Panc1 (cell line): ENCODE measurements around the gene RND1. TPM values are rescaled to one million over a fixed set of nuclear protein-coding genes. Genes with fewer than 3 reads are reported as not detected.

Experiments
- ATAC-seq: fragments of 200-7000 bp; cut with Tn5 transposase; 2 replicates; pipeline ENCODE4 v1.9.1; 2020; ENCODE audit warnings: mild to moderate bottlenecking, moderate library complexity
- BruUV-seq: library from RNA; stranded (reverse); fragments of 400-500 nt; replicated peaks from 2 replicates; lab custom pipeline; 2021; lab: Mats Ljungman, UMichigan
- CTCF ChIA-PET: fragments of 300-600 bp; sonication (Branson Sonifier 250); formaldehyde crosslinking; loops from one replicate; lab custom pipeline; 2022; ENCODE audit warnings: antibody characterized with exemption; lab: Charles Lee
- POLR2A ChIA-PET: fragments of 300-600 bp; sonication (Branson Sonifier 250); formaldehyde crosslinking; loops from one replicate; lab custom pipeline; 2022; ENCODE audit warnings: antibody characterized with exemption; lab: Charles Lee
- DNase-seq: peaks from one replicate; pipeline ENCODE4 v3.0.0-alpha.2; 2010; ENCODE audit warnings: low read depth, low spot score
- H3K27ac ChIP-seq: 2 replicates; pipeline ENCODE4 v1.5.1; 2011; ENCODE audit warnings: mild to moderate bottlenecking, low read length, inconsistent platforms
- H3K27me3 ChIP-seq: fragments of 200-500 bp; sonication (Bioruptor generic); 2 replicates; pipeline ENCODE4 v1.6.0; 2014; ENCODE audit warnings: low read length, inconsistent platforms; ENCODE audit not compliant: control insufficient read depth, insufficient read depth
- H3K36me3 ChIP-seq: fragments of 200-500 bp; sonication (Bioruptor generic); 2 replicates; pipeline ENCODE4 v1.5.1; 2014; ENCODE audit warnings: inconsistent platforms, mild to moderate bottlenecking, low read length, moderate library complexity; ENCODE audit not compliant: control insufficient read depth, insufficient read depth
- H3K4me1 ChIP-seq: 2 replicates; pipeline ENCODE4 v1.5.1; 2011; ENCODE audit warnings: inconsistent platforms, mild to moderate bottlenecking, low read length, moderate library complexity; ENCODE audit not compliant: control insufficient read depth, insufficient read depth
- H3K4me3 ChIP-seq, 2 experiments: 2 replicates each; pipeline ENCODE4 v1.5.1; 2011 to 2012; ENCODE audit warnings: low read depth in 2 of 2, low read length in 2 of 2, mild to moderate bottlenecking in 2 of 2, inconsistent platforms in 1 of 2, moderate library complexity in 1 of 2
- H3K9me3 ChIP-seq: fragments of 200-500 bp; sonication (Bioruptor generic); 2 replicates; pipeline ENCODE4 v1.5.1; 2014; ENCODE audit warnings: low read depth, mild to moderate bottlenecking, inconsistent platforms, low read length, moderate library complexity; ENCODE audit not compliant: control insufficient read depth, insufficient read depth
- CTCF ChIP-seq: fragments of 450-650 bp; IDR thresholded peaks from 2 replicates; pipeline ENCODE4 v1.5.1; 2017; ENCODE audit warnings: mild to moderate bottlenecking
- POLR2AphosphoS5 ChIP-seq: IDR thresholded peaks from 2 replicates; pipeline ENCODE4 v1.6.1; 2012; ENCODE audit warnings: mild to moderate bottlenecking, low read depth, low read length, moderate library complexity
- SIN3A ChIP-seq: IDR thresholded peaks from 2 replicates; pipeline ENCODE4 v1.6.1; 2012; ENCODE audit warnings: low read depth, mild to moderate bottlenecking, low read length, moderate library complexity, borderline replicate concordance; ENCODE audit not compliant: insufficient read depth
- TCF7L2 ChIP-seq: IDR thresholded peaks from 2 replicates; pipeline ENCODE4 v1.6.1; 2011; ENCODE audit warnings: mild to moderate bottlenecking, low read depth, low read length, inconsistent platforms
- in situ Hi-C: cut with HindIII; loops from 2 replicates; pipeline ENCODE4 v1.10.0; 2016; ENCODE audit warnings: low sequenced_read_pairs, low pct_unique_long_range_greater_than_20kb
- intact Hi-C: fragments of 100-400 bp; cut with micrococcal nuclease; formaldehyde crosslinking; loops from one replicate; pipeline ENCODE4 v1.10.0; 2022; ENCODE audit not compliant: unreplicated experiment
- total RNA-seq: library from RNA; stranded (reverse); gene quantifications from one replicate; pipeline ENCODE4 v1.2.1, GENCODE V29; 2021; ENCODE audit not compliant: unreplicated experiment
- TF ChIP-seq, protein P1 (sequence below), 2 experiments: IDR thresholded peaks; 2 replicates each; pipeline ENCODE4 v1.6.1; 2011 to 2012; ENCODE audit warnings: low read depth in 2 of 2, control low read depth in 1 of 2, low read length in 1 of 2, mild to moderate bottlenecking in 1 of 2, moderate library complexity in 1 of 2; ENCODE audit not compliant: insufficient read depth in 1 of 2

RND1 gene
- total RNA-seq, 1 experiment from 2014 or later: 0.44 TPM

GRCh38 chr12:48822139-48822538, 43.5 kb downstream of the RND1 start:
- ChIA-PET POLR2A (no interaction called here), CTCF (no interaction called here)
- in situ Hi-C loops: no loop called here
- H3K36me3 ChIP-seq: no peaks in the 10 kb centered on the region; the same call in 1 of the 2 replicates
- DNase-seq: no peak
- intact Hi-C loops: no loop called here
- no peak for ATAC-seq
- H3K4me1 ChIP-seq: peaks cover 14% of the 10 kb centered on the region
- BruUV-seq: no TSS peak
- TF ChIP-seq SIN3A: no peak
- TF ChIP-seq, protein P1, sequence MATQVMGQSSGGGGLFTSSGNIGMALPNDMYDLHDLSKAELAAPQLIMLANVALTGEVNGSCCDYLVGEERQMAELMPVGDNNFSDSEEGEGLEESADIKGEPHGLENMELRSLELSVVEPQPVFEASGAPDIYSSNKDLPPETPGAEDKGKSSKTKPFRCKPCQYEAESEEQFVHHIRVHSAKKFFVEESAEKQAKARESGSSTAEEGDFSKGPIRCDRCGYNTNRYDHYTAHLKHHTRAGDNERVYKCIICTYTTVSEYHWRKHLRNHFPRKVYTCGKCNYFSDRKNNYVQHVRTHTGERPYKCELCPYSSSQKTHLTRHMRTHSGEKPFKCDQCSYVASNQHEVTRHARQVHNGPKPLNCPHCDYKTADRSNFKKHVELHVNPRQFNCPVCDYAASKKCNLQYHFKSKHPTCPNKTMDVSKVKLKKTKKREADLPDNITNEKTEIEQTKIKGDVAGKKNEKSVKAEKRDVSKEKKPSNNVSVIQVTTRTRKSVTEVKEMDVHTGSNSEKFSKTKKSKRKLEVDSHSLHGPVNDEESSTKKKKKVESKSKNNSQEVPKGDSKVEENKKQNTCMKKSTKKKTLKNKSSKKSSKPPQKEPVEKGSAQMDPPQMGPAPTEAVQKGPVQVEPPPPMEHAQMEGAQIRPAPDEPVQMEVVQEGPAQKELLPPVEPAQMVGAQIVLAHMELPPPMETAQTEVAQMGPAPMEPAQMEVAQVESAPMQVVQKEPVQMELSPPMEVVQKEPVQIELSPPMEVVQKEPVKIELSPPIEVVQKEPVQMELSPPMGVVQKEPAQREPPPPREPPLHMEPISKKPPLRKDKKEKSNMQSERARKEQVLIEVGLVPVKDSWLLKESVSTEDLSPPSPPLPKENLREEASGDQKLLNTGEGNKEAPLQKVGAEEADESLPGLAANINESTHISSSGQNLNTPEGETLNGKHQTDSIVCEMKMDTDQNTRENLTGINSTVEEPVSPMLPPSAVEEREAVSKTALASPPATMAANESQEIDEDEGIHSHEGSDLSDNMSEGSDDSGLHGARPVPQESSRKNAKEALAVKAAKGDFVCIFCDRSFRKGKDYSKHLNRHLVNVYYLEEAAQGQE (IDR thresholded peaks at IDR 0.05; ENCODE audit: insufficient read depth in 1 of 2, low read depth in 2 of 2, low read length in 1 of 2): no peak
- TF ChIP-seq CTCF: no peak
- TF ChIP-seq POLR2AphosphoS5: no peak
- no peak for TF ChIP-seq TCF7L2
- no peaks in the 10 kb centered on the region for H3K27me3 ChIP-seq
- no peaks in the 10 kb centered on the region for H3K9me3 ChIP-seq
- H3K27ac ChIP-seq: no peak overlapping the region
- H3K4me3 ChIP-seq: no peak overlapping the region

- DNase-seq (no peak), ATAC-seq (no peak)
- H3K36me3 ChIP-seq: no peaks in the 10 kb centered on the region; the same call in 1 of the 2 replicates
- H3K9me3 ChIP-seq: no peaks in the 10 kb centered on the region
- H3K4me1 ChIP-seq: peaks cover 23% of the 10 kb centered on the region
- ChIA-PET POLR2A (no interaction called here), CTCF (no interaction called here)
- BruUV-seq: no TSS peak
- no peak for TF ChIP-seq POLR2AphosphoS5
- no peak for TF ChIP-seq SIN3A
- no peak for TF ChIP-seq CTCF
- TF ChIP-seq TCF7L2: no peak
- TF ChIP-seq, protein P1 (IDR thresholded peaks at IDR 0.05; ENCODE audit: insufficient read depth in 1 of 2, low read depth in 2 of 2, low read length in 1 of 2): no peak
- intact Hi-C loops: no loop called here
- in situ Hi-C loops: no loop called here
- H3K27me3 ChIP-seq: no peaks in the 10 kb centered on the region
- H3K27ac ChIP-seq: no peak overlapping the region
- no peak overlapping the region for H3K4me3 ChIP-seq
Measured at GRCh38 chr12:48819986-48820725, 45.5 kb downstream of the RND1 start.
